Nucleus accumbens (tissue), 56 donors: ENCODE measurements around the gene UBALD1.
A peak's percentile ranks its signal among the peaks of the same experiment; 100 is the strongest.

ENCODE experiments used
- DNase-seq, 56 donors: peaks; one replicate each; lab custom pipeline; 2025; lab: John Stamatoyannopoulos, UW

UBALD1 gene

DNA sequence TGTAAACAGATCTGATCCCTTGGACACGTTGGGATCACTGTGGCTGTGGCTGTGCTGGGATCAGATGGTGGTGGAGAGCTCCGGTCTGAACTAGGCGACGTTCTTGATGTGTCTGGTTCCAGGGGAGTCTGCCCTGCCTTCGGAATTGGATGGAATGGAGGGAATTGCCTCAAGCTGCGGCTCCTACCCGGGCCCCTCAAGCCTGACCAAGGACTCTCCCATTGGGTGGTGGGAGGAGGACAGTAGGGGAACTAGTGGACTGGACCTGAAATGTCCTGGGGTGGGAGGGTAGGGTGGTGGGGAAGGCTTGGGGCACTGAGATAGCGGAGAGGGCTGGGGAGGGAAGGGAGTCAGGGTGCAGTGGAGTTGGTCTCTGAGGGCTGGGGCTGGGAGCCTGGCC lies 3.2 kb upstream of the UBALD1 start:
- no peak for DNase-seq

DNA sequence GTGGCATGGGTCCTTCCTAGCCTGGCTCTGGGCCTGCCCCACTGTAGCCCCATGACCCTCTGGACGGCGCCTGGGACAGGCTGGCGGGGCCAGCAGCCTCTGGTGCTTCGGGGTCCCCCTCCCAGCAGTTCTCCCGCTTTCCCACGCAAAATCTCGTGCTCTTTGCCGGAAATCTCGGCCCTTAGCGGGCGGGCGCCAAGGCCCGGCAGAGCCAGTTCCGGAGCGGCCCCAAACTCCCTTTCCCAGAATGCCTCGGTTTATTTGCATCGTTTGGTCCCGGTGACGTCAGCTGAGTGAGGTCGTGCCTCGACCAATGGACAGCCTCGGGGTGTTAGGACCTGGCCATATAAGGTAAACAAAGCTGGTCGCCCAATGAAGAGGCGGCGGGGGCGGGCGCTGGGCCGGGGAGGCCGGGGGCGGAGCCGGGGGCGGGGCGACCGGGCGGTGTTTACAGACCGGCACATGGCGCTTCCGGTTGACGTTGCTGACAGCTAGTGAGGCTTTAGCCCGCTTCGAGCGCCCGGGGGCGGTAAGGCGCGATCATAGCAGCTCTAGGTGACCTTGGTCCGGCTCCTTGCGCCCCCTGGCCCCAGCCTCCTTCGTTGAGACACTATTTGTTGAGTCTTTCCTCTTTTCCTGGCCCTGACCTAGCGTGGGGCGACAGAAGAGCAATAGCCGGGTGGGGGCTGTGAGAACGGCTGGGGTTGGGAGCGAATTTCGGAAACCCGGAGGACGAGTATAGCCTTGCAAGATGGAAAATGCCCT lies 1.5 kb upstream of the UBALD1 start:
- peak; percentile 88 to 100 (median 99) for DNase-seq

DNA sequence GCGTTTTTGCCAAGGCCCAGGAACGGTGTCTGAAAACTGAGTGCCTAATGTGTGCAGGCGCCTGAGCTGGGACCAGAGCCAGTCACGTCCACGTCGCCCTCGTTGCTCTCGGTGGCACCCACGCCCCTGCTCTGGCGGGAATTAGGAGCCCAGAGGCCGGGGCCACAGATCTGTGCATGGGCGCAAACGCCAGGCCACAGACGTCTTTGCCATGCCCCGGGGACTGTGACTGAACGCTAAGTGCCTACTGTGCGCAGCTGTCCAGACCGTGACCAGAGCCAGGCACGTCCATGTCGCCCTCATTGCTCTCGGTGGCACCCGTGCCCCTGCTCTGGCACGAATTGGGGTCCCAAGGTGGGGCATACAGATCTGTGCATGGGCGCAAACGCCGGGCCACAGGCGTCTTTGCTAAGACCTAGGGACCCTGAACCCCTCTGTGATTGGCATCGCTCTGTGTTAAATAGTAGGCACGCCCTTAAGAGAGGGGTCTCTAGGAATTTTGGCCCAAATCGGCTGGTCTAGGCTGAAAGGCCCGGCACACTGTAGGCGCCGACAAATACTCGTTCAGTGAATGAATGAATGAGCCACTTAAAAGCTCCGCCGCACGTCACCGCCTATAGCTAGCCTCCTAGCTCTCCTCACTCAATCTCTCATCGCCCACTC lies 827 bp upstream of the UBALD1 start:
- peak in 2 of 56 donors; percentile 47 to 54 for DNase-seq

DNA sequence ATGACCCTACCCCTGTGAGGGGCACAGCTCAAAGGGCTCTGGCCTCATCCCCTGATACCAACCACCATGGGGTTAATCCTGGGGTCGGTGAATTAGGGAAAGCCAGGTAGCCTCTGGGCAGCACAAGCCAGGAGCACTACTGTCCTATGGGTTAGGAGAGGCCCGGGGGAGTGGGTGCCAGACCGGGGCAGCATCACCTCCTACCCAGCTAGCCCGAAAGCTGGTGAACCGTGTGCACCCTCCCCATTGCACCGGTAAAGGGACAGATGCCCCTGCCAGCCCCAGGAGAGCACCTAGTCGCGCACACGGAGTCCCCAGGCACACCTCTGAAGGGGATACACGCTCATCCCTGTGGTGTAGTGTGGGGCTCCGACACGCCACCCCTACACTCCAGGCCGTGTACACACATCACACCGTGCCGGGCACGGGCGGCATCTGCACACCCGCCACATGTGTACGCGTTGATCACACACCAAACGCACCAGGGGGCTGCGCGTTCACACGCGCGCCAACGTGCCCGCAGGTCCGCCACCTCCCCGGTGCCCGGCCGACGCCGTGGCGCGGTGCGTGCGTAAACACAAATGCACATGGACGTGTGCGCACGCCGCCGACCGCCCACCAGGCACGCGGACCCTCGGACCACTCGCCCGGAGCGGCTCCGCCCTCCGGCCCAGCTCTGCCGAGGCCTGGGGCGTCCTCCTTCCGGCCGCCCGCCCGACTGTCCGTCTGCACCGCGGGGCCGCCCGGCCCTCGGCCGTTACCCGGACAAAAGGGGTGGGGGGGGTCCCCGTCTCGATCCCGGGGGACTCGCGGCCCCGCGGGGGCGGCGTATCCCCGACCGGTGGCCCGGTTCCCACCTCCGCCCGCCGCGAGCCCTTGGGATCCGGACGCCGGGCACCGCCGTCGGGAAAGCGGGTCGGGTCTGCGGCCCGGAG lies 785 bp downstream of the UBALD1 start:
- peak in 7 of 56 donors; percentile 17 to 50 (median 20) for DNase-seq

DNA sequence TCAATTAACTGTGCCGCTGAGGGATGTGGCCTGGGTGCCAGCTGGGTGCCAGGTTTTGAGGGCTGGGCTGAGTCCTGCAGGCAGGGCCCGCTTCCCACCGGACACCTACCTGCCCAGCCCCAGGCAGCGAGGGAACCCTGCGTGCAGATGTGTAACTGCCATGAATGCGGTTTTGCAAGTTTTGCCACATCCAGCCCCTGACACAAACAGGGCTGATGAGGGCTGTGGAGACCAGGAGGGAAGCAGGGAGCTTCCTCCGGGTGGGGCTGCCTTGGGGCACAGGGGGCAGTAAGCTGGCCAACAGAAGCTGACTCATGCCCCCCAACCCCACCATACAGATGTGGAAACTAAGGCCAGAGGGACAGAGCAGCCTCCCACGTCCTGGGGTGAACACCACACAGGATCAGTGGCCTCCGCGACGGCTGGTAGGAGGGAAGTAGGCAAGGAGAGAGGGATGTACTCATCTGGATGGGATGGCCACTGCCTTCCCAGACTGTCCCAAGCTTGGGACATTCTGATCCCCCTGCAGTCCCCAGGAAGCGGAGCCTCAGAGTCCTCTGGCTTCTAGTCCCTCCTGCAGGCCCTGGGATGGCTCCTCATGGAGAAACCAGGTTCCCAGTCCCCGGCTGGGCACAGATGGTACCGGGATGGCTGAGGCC lies 1.6 kb downstream of the UBALD1 start:
- no peak for DNase-seq

DNA sequence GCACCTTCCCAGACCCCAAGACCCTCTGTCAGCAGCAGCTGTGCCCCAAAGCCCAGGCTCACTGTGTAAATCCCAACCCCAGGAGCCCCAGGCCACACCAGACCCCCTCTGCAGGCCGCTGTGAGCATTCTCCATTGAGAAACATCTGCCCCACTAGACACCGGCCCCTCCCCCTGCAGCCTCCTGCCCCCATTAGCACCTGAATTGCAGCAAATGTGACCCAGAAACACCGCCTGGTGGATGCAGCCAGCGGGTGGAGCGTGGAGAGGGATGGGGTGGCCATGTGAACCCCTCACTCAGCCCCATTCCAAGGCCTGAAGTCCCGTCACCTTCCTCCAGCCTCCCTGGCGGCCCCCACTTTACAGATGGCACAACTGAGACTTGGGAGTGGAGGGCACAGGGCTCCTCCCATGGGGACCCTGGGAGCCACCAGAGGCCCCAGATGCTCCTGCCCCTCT lies 2.2 kb downstream of the UBALD1 start:
- no peak for DNase-seq

DNA sequence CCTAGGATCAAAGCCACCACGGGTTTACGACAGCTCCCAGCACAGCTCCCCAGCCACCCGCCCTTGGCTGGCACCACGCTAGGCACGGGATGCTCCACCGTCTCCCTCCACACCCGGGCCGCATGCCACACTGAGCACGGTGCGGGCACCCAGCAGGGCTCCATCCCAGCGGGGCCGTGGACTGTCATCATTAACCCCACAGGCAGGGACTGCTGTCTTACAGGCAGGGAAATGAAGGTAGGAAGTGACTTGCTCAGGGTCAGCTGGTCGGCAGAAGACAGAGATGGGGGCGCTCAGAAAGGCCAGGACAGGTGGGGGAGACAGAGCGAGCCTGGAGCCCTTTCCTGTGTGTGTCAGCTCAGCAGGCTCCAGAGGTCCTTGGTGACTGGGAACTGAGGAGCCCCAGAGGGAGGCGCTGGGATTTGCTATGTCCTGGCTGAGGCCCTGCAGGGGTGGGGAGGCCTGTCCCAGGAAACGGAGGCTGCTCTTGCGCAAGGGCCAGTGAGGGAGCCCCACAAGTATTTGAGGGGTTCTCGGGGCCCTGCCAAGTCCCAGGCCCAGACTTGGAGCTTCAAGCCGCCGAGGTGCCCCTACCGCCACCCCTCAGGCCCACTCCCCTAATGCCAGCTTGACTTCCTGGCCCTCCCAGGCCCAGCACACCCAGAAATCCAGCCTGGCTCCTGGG lies 3.2 kb downstream of the UBALD1 start:
- no peak for DNase-seq

DNA sequence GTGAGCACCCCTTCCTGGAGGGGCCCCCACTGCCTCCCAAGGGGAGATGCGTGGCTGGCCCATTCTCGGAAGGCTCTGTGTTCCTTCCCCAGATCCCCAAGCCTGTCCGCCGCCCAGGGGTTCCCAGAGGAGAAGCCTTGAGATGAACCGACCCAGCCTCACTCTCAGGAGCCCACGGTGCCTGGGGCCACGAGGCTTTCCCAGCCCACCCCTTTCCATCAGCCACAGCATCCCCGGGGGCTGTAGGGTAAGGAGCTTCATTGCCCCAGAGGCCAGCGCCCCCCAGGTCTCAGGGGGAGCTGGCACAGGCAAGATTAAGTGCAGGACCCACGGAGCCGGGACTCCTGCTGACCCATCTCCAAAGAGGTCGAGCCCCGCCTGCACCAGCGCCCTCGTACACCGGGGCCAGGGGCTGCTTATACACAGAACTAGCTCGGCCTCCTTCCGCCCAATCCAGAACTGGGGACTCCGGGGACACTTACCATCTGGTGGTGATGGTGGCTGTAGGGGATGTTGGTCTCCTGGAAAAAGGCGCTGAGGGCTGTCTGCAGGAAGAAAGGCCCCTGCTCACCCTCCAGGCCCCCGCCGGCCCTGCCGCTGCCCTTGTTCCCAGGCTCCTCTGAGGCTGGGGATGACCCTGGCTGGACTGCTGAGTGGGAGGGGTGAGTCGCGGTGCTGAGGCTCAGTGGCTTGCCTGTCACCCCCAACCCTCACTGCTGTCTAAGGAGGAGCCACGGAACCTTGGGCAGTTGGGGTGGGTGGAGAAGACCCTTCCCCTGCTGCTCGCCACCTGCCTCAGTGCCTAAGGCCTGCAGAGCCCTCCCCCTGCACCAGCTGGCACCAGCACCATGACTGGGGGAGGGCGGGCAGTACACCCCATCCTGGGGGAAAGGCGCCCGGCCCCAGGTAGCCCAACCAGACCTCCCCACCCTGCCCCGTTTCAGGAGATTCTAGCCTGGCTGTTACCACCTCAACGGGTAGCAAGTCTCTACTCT lies 4.4 kb downstream of the UBALD1 start:
- no peak for DNase-seq

DNA sequence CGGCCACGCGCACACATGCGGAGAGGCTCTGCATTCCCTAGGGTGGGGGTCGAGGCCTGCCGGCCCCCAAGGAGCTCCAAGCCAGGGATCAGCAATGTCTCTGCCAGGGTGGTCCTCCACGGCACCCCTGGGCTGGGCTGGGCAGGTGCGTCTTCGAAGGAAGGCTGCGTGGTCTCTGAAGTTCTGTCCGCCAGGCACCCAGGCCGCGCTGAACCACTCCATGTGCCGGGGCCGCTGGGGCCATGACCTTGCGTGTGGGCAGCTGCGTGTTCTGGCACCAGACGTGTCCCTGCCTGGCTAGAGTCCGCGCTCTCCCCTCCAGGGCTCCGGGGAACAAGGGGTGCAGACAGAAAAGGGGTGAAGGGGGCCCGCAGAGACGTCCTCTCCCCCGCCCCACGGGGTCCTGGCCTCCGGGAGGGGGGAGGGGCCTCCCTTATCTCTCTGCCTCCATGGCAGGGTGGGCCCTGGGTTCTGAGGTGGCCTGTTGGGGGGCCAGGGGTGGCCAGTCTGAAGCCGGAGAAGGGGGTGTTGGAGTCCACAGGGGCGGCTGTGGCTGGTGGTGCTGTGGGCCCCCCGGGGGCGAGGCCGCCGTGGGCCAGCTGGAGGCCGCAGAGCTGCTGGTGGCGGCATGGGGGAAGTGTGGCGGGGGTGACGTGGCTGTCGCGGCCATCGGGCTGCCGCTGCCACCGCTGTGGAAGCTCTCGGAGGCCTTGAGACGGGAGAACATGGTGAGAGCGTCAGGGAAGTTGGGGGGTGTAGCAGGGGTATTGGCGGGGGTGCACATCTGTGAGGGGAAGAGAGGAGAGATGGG lies 5.3 kb downstream of the UBALD1 start:
- no peak for DNase-seq

DNA sequence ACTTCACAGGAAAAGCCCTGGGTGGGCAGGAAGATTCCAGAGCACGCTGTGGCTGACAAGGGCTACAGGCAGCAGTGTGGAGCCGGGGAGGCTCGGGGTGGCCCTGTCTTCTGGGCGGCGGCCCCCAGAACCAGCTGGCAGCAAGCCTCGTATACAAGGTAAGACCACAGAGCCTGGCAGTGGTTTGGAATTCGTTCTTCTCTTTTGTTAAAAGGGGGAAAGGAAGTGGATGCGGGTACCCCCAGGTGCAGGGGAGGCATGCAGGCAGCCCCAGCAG lies 6.0 kb downstream of the UBALD1 start:
- no peak for DNase-seq

DNA sequence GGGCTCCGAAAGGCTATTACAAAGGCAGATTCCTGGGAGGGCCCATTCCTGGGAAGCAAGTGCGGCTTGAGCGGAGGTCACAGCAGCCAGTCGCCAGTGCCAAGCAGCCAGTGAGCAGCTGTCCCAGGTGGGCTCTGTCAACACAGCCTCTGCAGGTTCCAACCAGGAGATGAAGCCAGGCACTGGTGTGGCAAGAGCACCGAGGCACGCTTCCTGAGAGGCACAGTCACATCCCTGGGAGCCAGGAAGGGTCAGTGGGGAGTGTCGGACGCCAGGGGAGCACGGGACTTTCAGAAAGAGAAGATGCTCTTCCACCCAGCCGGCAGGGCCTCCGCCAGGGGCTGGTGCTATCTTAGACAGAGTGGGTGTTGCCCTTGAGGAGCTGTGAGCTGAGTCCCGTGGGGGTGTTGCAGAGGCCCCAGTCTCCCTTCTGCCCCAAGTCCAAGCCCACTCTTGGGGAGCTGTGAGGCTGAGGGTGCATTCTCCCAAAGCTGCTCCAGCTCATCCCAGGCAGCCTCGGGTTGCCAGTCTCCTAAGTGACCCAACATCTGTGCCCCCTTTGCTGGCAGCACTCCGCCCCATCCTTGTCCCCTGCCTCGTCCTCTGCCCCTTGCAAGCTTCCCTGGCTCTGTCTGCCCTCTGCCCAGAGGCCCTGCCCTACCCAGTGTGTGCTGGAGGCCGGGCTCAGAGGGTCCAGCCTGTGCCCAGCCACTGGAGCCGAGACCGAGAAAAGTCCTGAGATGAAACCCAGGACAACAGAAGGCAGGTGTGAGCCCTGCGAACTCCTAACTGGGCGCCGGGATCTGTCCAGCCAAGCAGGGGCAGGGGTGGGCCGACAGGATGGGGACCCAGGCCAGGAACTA lies 6.6 kb downstream of the UBALD1 start:
- DNase-seq, result no peak

DNA sequence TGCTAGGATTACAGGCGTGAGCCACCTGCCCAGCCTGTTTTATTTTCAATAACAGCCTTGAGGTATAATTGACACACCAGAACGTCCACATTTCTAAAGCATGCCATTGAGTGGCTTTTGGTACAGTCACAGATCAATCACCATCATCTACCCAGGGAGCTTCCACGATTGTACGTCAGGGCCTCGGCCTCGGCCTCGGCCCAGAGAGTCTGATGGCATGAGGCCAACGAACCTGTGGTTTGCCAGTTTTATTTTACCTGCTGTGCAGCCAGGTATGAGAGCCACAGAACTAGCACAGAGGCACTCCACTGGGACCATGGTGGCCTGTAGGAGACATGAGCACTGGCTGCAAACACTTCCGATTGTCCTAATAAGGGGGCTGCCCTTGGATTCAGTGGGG lies 8.3 kb downstream of the UBALD1 start:
- no peak for DNase-seq

DNA sequence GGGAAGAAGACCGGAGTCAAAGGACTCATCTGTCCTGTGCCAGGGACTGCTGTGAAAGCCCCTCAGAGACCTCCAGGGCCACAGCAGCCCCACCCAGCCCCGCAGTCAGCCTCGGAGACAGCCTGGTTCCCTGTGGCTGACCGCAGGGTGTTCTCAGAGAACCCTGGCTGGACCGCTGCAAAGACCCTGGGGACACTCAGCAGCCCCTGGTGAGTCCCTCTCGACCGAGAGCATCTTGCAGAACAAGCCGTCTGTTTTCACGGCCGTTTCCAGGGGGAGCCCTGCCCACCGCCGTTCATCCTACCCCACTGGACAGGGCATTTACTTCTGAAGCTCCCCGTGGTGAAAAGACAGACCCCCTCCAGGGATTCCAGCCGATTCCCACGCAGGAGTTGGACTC lies 10.3 kb downstream of the UBALD1 start:
- DNase-seq, result no peak

DNA sequence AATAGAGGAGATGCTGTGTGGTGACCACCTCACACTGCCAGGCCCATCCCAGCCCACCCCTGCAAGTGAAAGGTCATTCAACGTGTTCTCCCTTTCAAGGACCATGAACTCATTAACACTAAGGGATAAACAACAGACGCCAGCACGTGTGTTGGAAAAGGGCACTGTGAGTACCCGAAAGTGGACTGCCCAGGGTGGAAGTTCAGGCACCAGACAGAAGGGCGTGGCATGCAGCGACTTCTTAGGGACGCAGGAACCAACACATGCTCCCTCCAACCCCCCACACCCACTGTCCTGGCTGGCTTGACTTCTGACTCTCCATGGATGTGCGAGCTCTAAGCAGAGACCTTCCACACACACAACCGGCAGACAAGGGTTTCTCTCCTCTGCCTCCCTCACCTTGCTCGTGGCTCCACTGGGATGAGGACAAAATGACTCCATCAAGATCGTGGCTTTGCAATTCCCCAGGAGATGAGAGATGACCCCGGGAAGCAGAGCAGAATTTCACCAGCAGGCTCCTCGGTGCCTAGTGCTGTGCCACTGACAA lies 11.0 kb downstream of the UBALD1 start:
- no peak for DNase-seq

DNA sequence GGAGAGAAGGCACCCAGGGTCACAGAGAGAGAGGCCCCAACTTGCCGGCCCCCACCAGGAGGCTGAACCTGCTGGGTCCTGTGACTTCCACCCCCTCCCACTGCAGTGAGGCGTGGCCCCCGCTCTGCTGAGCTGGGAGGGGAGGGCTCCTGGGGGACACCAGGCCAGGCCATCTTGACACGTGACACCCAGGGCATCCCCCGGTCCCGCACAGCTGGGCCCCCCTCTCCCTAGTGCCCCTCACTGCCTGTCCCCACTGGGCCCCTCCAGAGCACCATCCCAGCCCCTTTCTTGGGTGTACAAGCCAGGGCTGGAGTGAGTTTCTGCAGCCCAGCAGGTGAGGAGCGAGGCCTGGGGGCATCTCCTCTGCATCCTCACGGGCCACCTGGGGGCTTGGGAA lies 12.4 kb downstream of the UBALD1 start:
- no peak for DNase-seq

DNA sequence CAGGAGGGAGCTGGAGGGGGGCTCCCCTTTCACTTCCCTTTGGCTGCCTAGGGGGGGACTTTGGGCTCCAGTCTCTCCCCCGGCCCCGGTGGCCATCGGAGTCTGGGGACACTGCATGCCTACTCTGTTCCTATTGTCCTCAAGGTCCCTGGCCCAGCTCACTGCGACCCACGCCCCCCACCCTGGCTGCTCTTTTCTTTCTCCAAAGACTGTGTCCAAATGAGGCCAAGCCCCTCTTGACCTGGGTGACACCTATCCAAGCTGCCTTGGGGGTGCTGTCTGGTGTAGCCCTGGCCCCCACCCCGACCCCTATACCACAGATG lies 12.9 kb downstream of the UBALD1 start:
- no peak for DNase-seq
